Esophagus muscularis mucosa (tissue), 4 donors: ENCODE measurements around the gene FHIP1B. TPM values are rescaled to one million over a fixed set of nuclear protein-coding genes. Genes with fewer than 3 reads are reported as not detected.

ENCODE experiments used
- DNase-seq: peaks from one replicate; pipeline ENCODE4 v3.0.0-alpha.2; 2017; ENCODE audit errors: extremely low spot score
- H3K27ac ChIP-seq, 4 donors: fragments of 200-600 bp; sonication (generic); replicated peaks in 1 of 4; 1 replicate in 3 of 4; 2 replicates in 1 of 4; pipeline ENCODE4 v1.5.1; 2016 to 2019; ENCODE audit warnings: mild to moderate bottlenecking in 1 of 4
- H3K27me3 ChIP-seq, 4 donors: fragments of 200-600 bp; sonication (generic); one replicate each; pipeline versions ENCODE4 v1.5.1 to v1.6.0; 2016 to 2019
- H3K36me3 ChIP-seq, 4 donors: fragments of 200-600 bp; sonication (generic); one replicate each; pipeline ENCODE4 v1.5.1; 2016 to 2019
- H3K4me1 ChIP-seq, 4 donors: fragments of 200-600 bp; sonication (generic); one replicate each; pipeline ENCODE4 v1.5.1; 2016 to 2019
- H3K4me3 ChIP-seq, 4 donors: fragments of 200-600 bp; sonication (generic); 1 replicate in 2 of 4; 2 replicates in 2 of 4; pipeline ENCODE4 v1.5.1; 2016 to 2019; ENCODE audit warnings: mild to moderate bottlenecking in 4 of 4, moderate library complexity in 1 of 4
- H3K9me3 ChIP-seq, 4 donors: fragments of 200-600 bp; sonication (generic); 1 replicate in 3 of 4; 2 replicates in 1 of 4; pipeline ENCODE4 v1.5.1; 2016 to 2019
- EP300 ChIP-seq: sonication (generic); formaldehyde crosslinking; IDR thresholded peaks from one replicate; pipeline ENCODE4 v1.6.1; 2017; ENCODE audit warnings: antibody characterized with exemption
- POLR2A ChIP-seq: fragments of 450-650 bp; IDR thresholded peaks from one replicate; pipeline ENCODE4 v1.6.1; 2017; ENCODE audit warnings: antibody characterized with exemption, moderate library complexity, mild to moderate bottlenecking, low read depth
- POLR2AphosphoS5 ChIP-seq, 2 donors: sonication (generic); formaldehyde crosslinking; IDR thresholded peaks; one replicate each; pipeline ENCODE4 v1.6.1; 2017; ENCODE audit warnings: antibody characterized with exemption in 2 of 2
- WGBS: methylation state at CpG from one replicate; pipeline ENCODE4 v1.1.5; 2018; 5-methylcytosine and 5-hydroxymethylcytosine counted together
- intact Hi-C: fragments of 100-400 bp; cut with DNase I; formaldehyde crosslinking; loops from one replicate; pipeline ENCODE4 v1.15.1; 2023
- total RNA-seq, 4 donors: library from RNA; depleted of rRNA; stranded (reverse); fragments of >200 nt; gene quantifications; one replicate each; pipeline versions ENCODE4 v1.1.0 to v1.2.1, GENCODE V29; 2016
- TF ChIP-seq, protein P1 (sequence below), 3 experiments: fragments of 200-600 bp in 2 of 3; fragments of 450-650 bp in 1 of 3; sonication (generic) in 2 of 3; IDR thresholded peaks; one replicate each; pipeline ENCODE4 v1.5.1; 2017 to 2019; ENCODE audit warnings: antibody characterized with exemption in 3 of 3, mild to moderate bottlenecking in 2 of 3, moderate library complexity in 1 of 3

Gene FHIP1B
- total RNA-seq, 4 donors from 2014 or later, result 22.6 to 39.3 (median 30.1) TPM

DNA sequence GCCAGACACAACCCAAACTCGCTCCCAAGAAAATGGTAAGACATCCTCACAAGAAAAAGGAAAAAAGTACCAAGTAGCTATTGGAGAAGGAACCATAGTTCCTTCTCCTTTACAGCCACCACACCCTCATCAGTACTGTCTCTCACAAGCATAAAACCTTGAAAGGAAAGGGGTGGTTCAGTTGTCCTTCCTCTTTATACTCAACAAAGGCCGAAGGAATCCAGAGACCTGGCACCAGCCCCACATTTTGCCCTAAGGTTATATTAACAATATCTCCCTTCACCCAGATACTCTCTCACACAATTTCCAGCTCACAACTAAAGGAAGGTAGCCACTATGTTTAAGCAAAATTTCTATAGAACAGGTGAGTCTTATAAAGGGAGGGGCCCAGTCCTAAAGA is 8.5 kb downstream of the FHIP1B start:
- H3K27me3 ChIP-seq, result no peaks in the 10 kb centered on the region
- no peak for DNase-seq
- no peaks in the 10 kb centered on the region for H3K9me3 ChIP-seq
- peaks cover 12 to 34% (median 21%) of the 10 kb centered on the region in 4 donors for H3K4me1 ChIP-seq
- no peak overlapping the region for H3K4me3 ChIP-seq
- H3K27ac ChIP-seq, result peak overlapping the region in 1 of 4 donors; percentile 30
- 62% methylated on average over 2 of the region's 2 CpGs for WGBS
- H3K36me3 ChIP-seq, result peaks cover 26 to 37% (median 34%) of the 10 kb centered on the region in 4 donors
- TF ChIP-seq EP300 (no peak), POLR2A (no peak), POLR2AphosphoS5 (IDR thresholded peaks at IDR 0.05) (no peak)
- TF ChIP-seq, protein P1, sequence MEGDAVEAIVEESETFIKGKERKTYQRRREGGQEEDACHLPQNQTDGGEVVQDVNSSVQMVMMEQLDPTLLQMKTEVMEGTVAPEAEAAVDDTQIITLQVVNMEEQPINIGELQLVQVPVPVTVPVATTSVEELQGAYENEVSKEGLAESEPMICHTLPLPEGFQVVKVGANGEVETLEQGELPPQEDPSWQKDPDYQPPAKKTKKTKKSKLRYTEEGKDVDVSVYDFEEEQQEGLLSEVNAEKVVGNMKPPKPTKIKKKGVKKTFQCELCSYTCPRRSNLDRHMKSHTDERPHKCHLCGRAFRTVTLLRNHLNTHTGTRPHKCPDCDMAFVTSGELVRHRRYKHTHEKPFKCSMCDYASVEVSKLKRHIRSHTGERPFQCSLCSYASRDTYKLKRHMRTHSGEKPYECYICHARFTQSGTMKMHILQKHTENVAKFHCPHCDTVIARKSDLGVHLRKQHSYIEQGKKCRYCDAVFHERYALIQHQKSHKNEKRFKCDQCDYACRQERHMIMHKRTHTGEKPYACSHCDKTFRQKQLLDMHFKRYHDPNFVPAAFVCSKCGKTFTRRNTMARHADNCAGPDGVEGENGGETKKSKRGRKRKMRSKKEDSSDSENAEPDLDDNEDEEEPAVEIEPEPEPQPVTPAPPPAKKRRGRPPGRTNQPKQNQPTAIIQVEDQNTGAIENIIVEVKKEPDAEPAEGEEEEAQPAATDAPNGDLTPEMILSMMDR (IDR thresholded peaks at IDR 0.05), result no peak
- intact Hi-C loops, result no loop called here

DNA sequence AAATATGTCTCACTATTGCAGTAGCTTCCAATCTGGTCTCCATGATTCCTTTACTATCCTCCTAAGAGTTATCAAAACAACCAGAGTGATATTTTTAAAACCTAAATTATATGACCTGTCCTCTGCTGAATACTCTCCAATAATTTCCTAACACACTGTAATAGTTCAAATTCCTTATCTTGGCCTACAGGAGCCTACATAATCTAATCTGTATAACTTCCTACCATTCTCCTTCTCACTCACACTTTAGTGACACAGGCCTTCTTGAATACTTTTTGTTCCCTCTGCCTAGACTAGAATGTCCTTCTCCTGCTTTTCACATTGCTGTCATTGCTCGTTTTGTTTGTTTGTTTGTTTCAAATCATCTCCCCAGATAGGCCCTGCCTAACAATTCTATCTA is 9.4 kb downstream of the FHIP1B start:
- no peaks in the 10 kb centered on the region for H3K9me3 ChIP-seq
- WGBS, result 67% methylated on average over 1 of the region's 1 CpG
- TF ChIP-seq POLR2A (no peak), EP300 (no peak), POLR2AphosphoS5 (IDR thresholded peaks at IDR 0.05) (no peak)
- TF ChIP-seq, protein P1 (IDR thresholded peaks at IDR 0.05), result no peak
- H3K36me3 ChIP-seq, result peaks cover 26 to 46% (median 37%) of the 10 kb centered on the region in 4 donors
- no peak for DNase-seq
- no peak overlapping the region for H3K4me3 ChIP-seq
- no peak overlapping the region for H3K27ac ChIP-seq
- no peaks in the 10 kb centered on the region for H3K27me3 ChIP-seq
- intact Hi-C loops, result no loop called here
- H3K4me1 ChIP-seq, result peaks cover 11 to 25% (median 18%) of the 10 kb centered on the region in 4 donors

DNA sequence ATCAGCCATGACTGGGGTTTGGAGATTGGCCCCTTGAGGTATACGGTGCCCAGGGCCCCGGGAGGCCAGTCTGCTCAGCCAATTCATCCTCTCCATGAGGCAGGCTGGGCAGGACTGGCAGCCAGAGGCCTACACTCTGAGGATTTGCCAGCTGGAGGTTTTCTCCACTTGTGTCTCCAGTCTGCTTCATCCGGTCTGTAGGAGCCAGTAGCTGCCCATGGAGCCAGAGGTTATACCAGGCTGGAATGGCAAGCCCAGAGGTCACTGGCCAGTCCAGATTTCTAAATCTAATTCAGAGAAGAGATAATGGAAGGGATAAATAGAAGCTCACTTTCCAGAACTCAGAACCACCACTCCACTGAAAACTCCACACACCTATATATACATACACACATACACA is 10.0 kb downstream of the FHIP1B start:
- H3K36me3 ChIP-seq, result peaks cover 27 to 52% (median 40%) of the 10 kb centered on the region in 4 donors

DNA sequence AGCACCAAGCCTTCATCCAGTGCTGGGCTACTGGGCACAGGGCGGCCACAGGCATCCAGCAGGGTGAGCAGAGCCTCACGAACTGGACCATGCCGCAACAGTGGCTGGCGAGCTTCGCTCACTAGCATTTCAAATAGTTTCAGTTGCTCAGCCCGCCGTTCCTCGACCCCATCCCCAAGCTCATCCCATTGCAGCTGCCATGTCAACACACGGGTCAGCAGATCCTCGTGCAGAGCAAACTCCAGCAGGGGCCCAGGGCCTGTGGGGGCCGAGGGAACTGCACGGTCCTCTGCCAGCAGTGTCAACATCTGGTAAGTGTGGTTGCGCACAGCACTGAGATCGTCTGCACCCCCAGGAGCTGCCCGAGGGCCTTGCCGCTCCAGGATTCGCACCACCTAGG is 10.6 kb downstream of the FHIP1B start:
- no peak for DNase-seq
- H3K9me3 ChIP-seq, result no peaks in the 10 kb centered on the region
- no peaks in the 10 kb centered on the region for H3K27me3 ChIP-seq
- peaks cover 33 to 58% (median 45%) of the 10 kb centered on the region in 4 donors for H3K36me3 ChIP-seq
- intact Hi-C loops, result no loop called here
- H3K4me3 ChIP-seq, result no peak overlapping the region
- H3K27ac ChIP-seq, result no peak overlapping the region
- 97% methylated on average over 17 of the region's 17 CpGs for WGBS
- TF ChIP-seq, protein P1 (IDR thresholded peaks at IDR 0.05), result no peak
- TF ChIP-seq POLR2A (no peak), EP300 (no peak), POLR2AphosphoS5 (IDR thresholded peaks at IDR 0.05) (no peak)
- H3K4me1 ChIP-seq, result peaks cover 6 to 23% (median 20%) of the 10 kb centered on the region in 4 donors

More for the DNA sequence above, 10.0 kb downstream of the FHIP1B start:
- Histone ChIP-seq H3K4me3 (no peak overlapping the region), H3K27ac (no peak overlapping the region), H3K4me1 (peaks cover 6 to 23% (median 18%) of the 10 kb centered on the region in 4 donors), H3K9me3 (no peaks in the 10 kb centered on the region), H3K27me3 (no peaks in the 10 kb centered on the region)
- intact Hi-C loops, result no loop called here
- WGBS, result 97% methylated on average over 3 of the region's 3 CpGs
- no peak for DNase-seq
- no peak for TF ChIP-seq POLR2A
- TF ChIP-seq POLR2AphosphoS5 (IDR thresholded peaks at IDR 0.05), result no peak
- TF ChIP-seq, protein P1 (IDR thresholded peaks at IDR 0.05), result no peak
- no peak for TF ChIP-seq EP300

DNA sequence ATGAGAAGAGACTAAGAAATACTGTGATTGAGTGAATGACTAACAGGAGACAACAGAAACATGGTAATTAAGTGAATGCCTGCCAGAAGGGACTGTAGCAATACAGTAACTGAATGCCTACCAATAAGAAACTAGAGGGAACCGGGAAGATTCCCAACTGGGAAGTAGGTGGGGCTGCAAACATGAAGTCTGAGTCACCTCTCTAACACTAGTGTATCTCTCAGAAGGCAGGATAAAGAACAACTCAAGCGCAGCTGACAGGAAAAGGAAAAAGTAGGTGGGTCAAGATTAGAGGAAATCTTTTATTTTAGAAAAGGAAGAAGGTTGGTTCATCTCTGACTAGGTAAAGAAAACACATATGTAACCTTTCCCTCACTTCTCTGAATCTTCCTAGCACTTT is 15.1 kb downstream of the FHIP1B start:
- no peak overlapping the region for H3K4me3 ChIP-seq
- no peak for DNase-seq
- 62% methylated on average over 2 of the region's 2 CpGs for WGBS
- H3K27me3 ChIP-seq, result no peaks in the 10 kb centered on the region
- H3K9me3 ChIP-seq, result no peaks in the 10 kb centered on the region
- H3K36me3 ChIP-seq, result peaks cover 56 to 100% (median 88%) of the 10 kb centered on the region in 4 donors
- peaks cover 0 to 8% (median 4%) of the 10 kb centered on the region in 4 donors for H3K4me1 ChIP-seq
- peak overlapping the region in 2 of 4 donors; percentile 16 to 45 for H3K27ac ChIP-seq
- TF ChIP-seq POLR2A (no peak), POLR2AphosphoS5 (IDR thresholded peaks at IDR 0.05) (no peak), EP300 (no peak)
- TF ChIP-seq, protein P1 (IDR thresholded peaks at IDR 0.05), result no peak
- intact Hi-C loops, result no loop called here
